HCT116 (cell line): ENCODE measurements around the gene SFXN4.

Experiments
- CTCF ChIP-seq, 3 experiments: fragments of 200-600 bp in 1 of 3; sonication (generic) in 1 of 3; IDR thresholded peaks in 2 of 3; conservative IDR thresholded peaks in 1 of 3; 2 replicates each; pipeline ENCODE4 v1.5.1; 2012 to 2017; ENCODE audit warnings: low read depth in 2 of 3, low read length in 2 of 3, antibody characterized with exemption in 1 of 3, borderline replicate concordance in 1 of 3, control low read depth in 1 of 3, mild to moderate bottlenecking in 1 of 3, mixed read lengths in 1 of 3, mixed run types in 1 of 3, moderate library complexity in 1 of 3; ENCODE audit not compliant: insufficient read depth in 1 of 3
- EZH2phosphoT487 ChIP-seq: fragments of 200-600 bp; IDR thresholded peaks from 2 replicates; pipeline ENCODE4 v1.6.1; 2018; ENCODE audit warnings: antibody characterized with exemption, borderline replicate concordance
- JUND ChIP-seq: IDR thresholded peaks from 2 replicates; pipeline ENCODE4 v1.6.1; 2012
- POLR2AphosphoS5 ChIP-seq: IDR thresholded peaks from 2 replicates; pipeline ENCODE4 v1.6.1; 2011; ENCODE audit warnings: mild to moderate bottlenecking, low read depth, low read length, moderate library complexity
- TF ChIP-seq, protein P1 (sequence below): IDR thresholded peaks from 2 replicates; pipeline ENCODE4 v1.6.1; 2012

GRCh38 chr10:119183664-119184412 lies 18.3 kb upstream of the SFXN4 start:
- no peak for TF ChIP-seq EZH2phosphoT487
- TF ChIP-seq, protein P1, sequence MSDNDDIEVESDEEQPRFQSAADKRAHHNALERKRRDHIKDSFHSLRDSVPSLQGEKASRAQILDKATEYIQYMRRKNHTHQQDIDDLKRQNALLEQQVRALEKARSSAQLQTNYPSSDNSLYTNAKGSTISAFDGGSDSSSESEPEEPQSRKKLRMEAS, result no peak
- no peak for TF ChIP-seq CTCF (IDR thresholded peaks at IDR 0.05 in 2 of 3, conservative IDR thresholded peaks at IDR 0.05 in 1 of 3; ENCODE audit: borderline replicate concordance in 1 of 3, insufficient read depth in 1 of 3, low read depth in 2 of 3, low read length in 2 of 3)
- TF ChIP-seq POLR2AphosphoS5, result no peak
- no peak for TF ChIP-seq JUND
